Measurements from ENCODE around the gene MOV10L1. TPM values are rescaled to one million over a fixed set of nuclear protein-coding genes. Genes with fewer than 3 reads are reported as not detected.
"Not testable (repeated sequence)": the region's sequence is repeated elsewhere in the genome, so short reads cannot be mapped to it uniquely, and the experiment has no call there.

MOV10L1 gene
- total RNA-seq, 1 donor from 2014 or later = 0.12 TPM

GRCh38 chr22:50161508-50162390, 71.9 kb downstream of the MOV10L1 start:
- no peak for TF ChIP-seq CTCF (conservative IDR thresholded peaks at IDR 0.05; ENCODE audit: low read depth, low read length)
- DNase-seq (ENCODE audit: low read depth) = no peak
- no peak overlapping the region for H3K4me3 ChIP-seq (ENCODE audit: low read depth, low read length)

GRCh38 chr22:50162391-50162956, 72.7 kb downstream of the MOV10L1 start:
- no peak overlapping the region for H3K4me3 ChIP-seq (ENCODE audit: low read depth, low read length)
- DNase-seq (ENCODE audit: low read depth) = no peak
- TF ChIP-seq CTCF (conservative IDR thresholded peaks at IDR 0.05; ENCODE audit: low read depth, low read length) = no peak

- no peak overlapping the region for H3K4me3 ChIP-seq (ENCODE audit: low read depth, low read length)
- no peak for TF ChIP-seq CTCF (conservative IDR thresholded peaks at IDR 0.05; ENCODE audit: low read depth, low read length)
- no peak for DNase-seq (ENCODE audit: low read depth)
These were observed 75.8 kb downstream of the MOV10L1 start for GRCh38 chr22:50165436-50166123.

- no peak overlapping the region for H3K4me3 ChIP-seq (ENCODE audit: low read depth, low read length)
- no peak for TF ChIP-seq CTCF (conservative IDR thresholded peaks at IDR 0.05; ENCODE audit: low read depth, low read length)
- DNase-seq (ENCODE audit: low read depth) = no peak
These were observed 78.1 kb downstream of the MOV10L1 start for GRCh38 chr22:50167689-50168489.

- DNase-seq (ENCODE audit: low read depth); H3K4me3 ChIP-seq (ENCODE audit: low read depth, low read length): not testable (repeated sequence)
These were observed 78.8 kb downstream of the MOV10L1 start for GRCh38 chr22:50168490-50169180.

GRCh38 chr22:50169181-50169759, 79.5 kb downstream of the MOV10L1 start:
- TF ChIP-seq CTCF (conservative IDR thresholded peaks at IDR 0.05; ENCODE audit: low read depth, low read length) = no peak
- H3K4me3 ChIP-seq (ENCODE audit: low read depth, low read length) = no peak overlapping the region
- no peak for DNase-seq (ENCODE audit: low read depth)

All from epithelial cell of proximal tubule (primary cell).